GM13976 (cell line): ENCODE measurements around the gene ANK3.

Experiments used
- DNase-seq: peaks from one replicate; pipeline ENCODE4 v3.0.0; 2012; ENCODE audit warnings: low spot score
- CTCF ChIP-seq: IDR thresholded peaks from 2 replicates; pipeline ENCODE4 v1.5.1; 2012; ENCODE audit warnings: borderline replicate concordance, mild to moderate bottlenecking; ENCODE audit not compliant: insufficient read depth; ENCODE audit errors: extremely low read depth, missing control alignments, control extremely low read depth
- in situ Hi-C: fragments of 300-500 bp; cut with MboI; formaldehyde crosslinking; loops from one replicate; pipeline ENCODE4 v1.12.0; 2022; ENCODE audit warnings: low sequenced_read_pairs, mixed read lengths, inconsistent platforms; ENCODE audit not compliant: unreplicated experiment

The ANK3 gene

GRCh38 chr10:60389413-60390025, at the start of gene ANK3:
Gene ANK3 (minus strand): TSS chr10:60389875. CDS start chr10:60389538, 337 bp downstream.
- in situ Hi-C loops = no loop called here
- DNase-seq = no peak

GRCh38 chr10:60434418-60435046, 44.9 kb upstream of the ANK3 start:
- TF ChIP-seq CTCF = peak; percentile 47
- in situ Hi-C loops = loop anchor here (10.0 to 25.0 kb wide), 2 partner anchors 200 to 322 kb away; no protein-coding TSS in a partner anchor
- DNase-seq = peak; percentile 36

More at GRCh38 chr10:60389413-60390025, at the start of gene ANK3:
- no peak for TF ChIP-seq CTCF

GRCh38 chr10:60433684-60434083, 44.0 kb upstream of the ANK3 start:
- no peak for DNase-seq
- in situ Hi-C loops = loop anchor here (10.0 to 25.0 kb wide), 2 partner anchors 199 to 321 kb away; no protein-coding TSS in a partner anchor
- no peak for TF ChIP-seq CTCF

GRCh38 chr10:60430836-60431597, 41.3 kb upstream of the ANK3 start:
- no peak for TF ChIP-seq CTCF
- in situ Hi-C loops = loop anchor here (10.0 to 25.0 kb wide), 2 partner anchors 196 to 319 kb away; no protein-coding TSS in a partner anchor
- no peak for DNase-seq

GRCh38 chr10:60430017-60430416, 40.3 kb upstream of the ANK3 start:
- no peak for TF ChIP-seq CTCF
- in situ Hi-C loops = loop anchor here (10.0 to 25.0 kb wide), 2 partner anchors 195 to 318 kb away; no protein-coding TSS in a partner anchor
- no peak for DNase-seq

GRCh38 chr10:60429084-60429849, 39.6 kb upstream of the ANK3 start:
- in situ Hi-C loops = loop anchor here (25.0 kb wide), 1 partner anchor 317 kb away; no protein-coding TSS in a partner anchor
- TF ChIP-seq CTCF = no peak
- DNase-seq = no peak
